GM21786 (cell line): ENCODE results near the gene LNX1.
"Not testable (repeated sequence)": the region's sequence is repeated elsewhere in the genome, so short reads cannot be mapped to it uniquely, and the experiment has no call there.

Source experiments
- ATAC-seq: cut with Tn5 transposase; IDR thresholded peaks from one replicate; pipeline ENCODE4 v1.9.1; 2021; ENCODE audit not compliant: unreplicated experiment

The LNX1 gene

GRCh38 chr4:53477038-53477565 is 114.2 kb downstream of the LNX1 start:
- ATAC-seq, result no peak

- ATAC-seq, result no peak
Measured at GRCh38 chr4:53476232-53477037, 114.9 kb downstream of the LNX1 start.

GRCh38 chr4:53466576-53466975 is 124.7 kb downstream of the LNX1 start:
- not testable (repeated sequence) for ATAC-seq

- ATAC-seq, result no peak
Measured at GRCh38 chr4:53465891-53466290, 125.4 kb downstream of the LNX1 start.

- no peak for ATAC-seq
Measured at GRCh38 chr4:53465281-53465680, 126.0 kb downstream of the LNX1 start.

- no peak for ATAC-seq
Measured at GRCh38 chr4:53463340-53463739, 127.9 kb downstream of the LNX1 start.

- no peak for ATAC-seq
Measured at GRCh38 chr4:53461244-53461643, 130.0 kb downstream of the LNX1 start.

- no peak for ATAC-seq
Measured at GRCh38 chr4:53459548-53459947, 131.7 kb downstream of the LNX1 start.

- no peak for ATAC-seq
Measured at GRCh38 chr4:53456178-53456577, 135.1 kb downstream of the LNX1 start.

GRCh38 chr4:53455766-53456165 is 135.5 kb downstream of the LNX1 start:
- ATAC-seq, result no peak

GRCh38 chr4:53453385-53453784 is 137.9 kb downstream of the LNX1 start:
- ATAC-seq, result no peak

- no peak for ATAC-seq
Measured at GRCh38 chr4:53450773-53451172, 140.5 kb downstream of the LNX1 start.

GRCh38 chr4:53444954-53445353 is 146.3 kb downstream of the LNX1 start:
- no peak for ATAC-seq

GRCh38 chr4:53441564-53441963 is 149.7 kb downstream of the LNX1 start:
- ATAC-seq, result no peak

- ATAC-seq, result no peak
Measured at GRCh38 chr4:53436251-53436650, 155.0 kb downstream of the LNX1 start.

- peak; percentile 42 for ATAC-seq
Measured at GRCh38 chr4:53432528-53433424, 158.5 kb downstream of the LNX1 start.

GRCh38 chr4:53431052-53431451 is 160.2 kb downstream of the LNX1 start:
- no peak for ATAC-seq

- ATAC-seq, result no peak
Measured at GRCh38 chr4:53427366-53427765, 163.9 kb downstream of the LNX1 start.

- no peak for ATAC-seq
Measured at GRCh38 chr4:53424280-53424679, 167.0 kb downstream of the LNX1 start.

GRCh38 chr4:53422367-53422766 is 168.9 kb downstream of the LNX1 start:
- no peak for ATAC-seq

GRCh38 chr4:53421791-53422190 is 169.5 kb downstream of the LNX1 start:
- ATAC-seq, result no peak

- ATAC-seq, result no peak
Measured at GRCh38 chr4:53419208-53419607, 172.1 kb downstream of the LNX1 start.
